Inferior parietal cortex (tissue), 1 donor: ENCODE data around the gene CSNK1D.

Experiments used
- DNase-seq: peaks from one replicate; pipeline ENCODE4 v3.0.0-alpha.2; 2016; ENCODE audit errors: extremely low spot score

Gene CSNK1D

GRCh38 chr17:82228842-82229697 lies 44.4 kb downstream of the CSNK1D start, which contains the start of gene SLC16A3:
SLC16A3 (plus strand) TSS chr17:82229042; CDS start chr17:82236009, 6,967 bp downstream.
- DNase-seq: no peak

GRCh38 chr17:82228278-82228841 lies 45.1 kb downstream of the CSNK1D start:
- DNase-seq: no peak

GRCh38 chr17:82227629-82228277 lies 45.7 kb downstream of the CSNK1D start:
- DNase-seq: no peak

- no peak for DNase-seq
These were observed 46.5 kb downstream of the CSNK1D start for GRCh38 chr17:82226809-82227628.

- DNase-seq: no peak
These were observed 47.2 kb downstream of the CSNK1D start for GRCh38 chr17:82226146-82226808.

- no peak for DNase-seq
These were observed 48.0 kb downstream of the CSNK1D start for GRCh38 chr17:82225368-82226029.

GRCh38 chr17:82224666-82225065 lies 48.8 kb downstream of the CSNK1D start:
- no peak for DNase-seq

- no peak for DNase-seq
These were observed 50.0 kb downstream of the CSNK1D start for GRCh38 chr17:82223517-82223916.

GRCh38 chr17:82222816-82223215 lies 50.7 kb downstream of the CSNK1D start:
- no peak for DNase-seq

- DNase-seq: no peak
These were observed 52.1 kb downstream of the CSNK1D start for GRCh38 chr17:82221341-82221902.

- DNase-seq: no peak
These were observed 53.5 kb downstream of the CSNK1D start for GRCh38 chr17:82219753-82220709.

- DNase-seq: no peak
These were observed 54.4 kb downstream of the CSNK1D start for GRCh38 chr17:82219083-82219482.

- no peak for DNase-seq
These were observed 55.0 kb downstream of the CSNK1D start for GRCh38 chr17:82218349-82219075.

- no peak for DNase-seq
These were observed 55.8 kb downstream of the CSNK1D start for GRCh38 chr17:82217530-82218204.

GRCh38 chr17:82217120-82217529 lies 56.4 kb downstream of the CSNK1D start:
- no peak for DNase-seq

- DNase-seq: no peak
These were observed 57.0 kb downstream of the CSNK1D start for GRCh38 chr17:82216301-82217119.

- DNase-seq: no peak
These were observed 57.6 kb downstream of the CSNK1D start for GRCh38 chr17:82215972-82216300.
